ENCODE results near the gene PLBD2. TPM values are rescaled to one million over a fixed set of nuclear protein-coding genes. Genes with fewer than 3 reads are reported as not detected.
A peak's percentile ranks its signal among the peaks of the same experiment; 100 is the strongest.

The PLBD2 gene
- total and polyA plus RNA-seq, 9 of the 15 experiments (the other 6 are each of a cell fraction or from before 2014, with no cell fraction given): 2.4 to 37.4 (median 6.0) TPM

DNA sequence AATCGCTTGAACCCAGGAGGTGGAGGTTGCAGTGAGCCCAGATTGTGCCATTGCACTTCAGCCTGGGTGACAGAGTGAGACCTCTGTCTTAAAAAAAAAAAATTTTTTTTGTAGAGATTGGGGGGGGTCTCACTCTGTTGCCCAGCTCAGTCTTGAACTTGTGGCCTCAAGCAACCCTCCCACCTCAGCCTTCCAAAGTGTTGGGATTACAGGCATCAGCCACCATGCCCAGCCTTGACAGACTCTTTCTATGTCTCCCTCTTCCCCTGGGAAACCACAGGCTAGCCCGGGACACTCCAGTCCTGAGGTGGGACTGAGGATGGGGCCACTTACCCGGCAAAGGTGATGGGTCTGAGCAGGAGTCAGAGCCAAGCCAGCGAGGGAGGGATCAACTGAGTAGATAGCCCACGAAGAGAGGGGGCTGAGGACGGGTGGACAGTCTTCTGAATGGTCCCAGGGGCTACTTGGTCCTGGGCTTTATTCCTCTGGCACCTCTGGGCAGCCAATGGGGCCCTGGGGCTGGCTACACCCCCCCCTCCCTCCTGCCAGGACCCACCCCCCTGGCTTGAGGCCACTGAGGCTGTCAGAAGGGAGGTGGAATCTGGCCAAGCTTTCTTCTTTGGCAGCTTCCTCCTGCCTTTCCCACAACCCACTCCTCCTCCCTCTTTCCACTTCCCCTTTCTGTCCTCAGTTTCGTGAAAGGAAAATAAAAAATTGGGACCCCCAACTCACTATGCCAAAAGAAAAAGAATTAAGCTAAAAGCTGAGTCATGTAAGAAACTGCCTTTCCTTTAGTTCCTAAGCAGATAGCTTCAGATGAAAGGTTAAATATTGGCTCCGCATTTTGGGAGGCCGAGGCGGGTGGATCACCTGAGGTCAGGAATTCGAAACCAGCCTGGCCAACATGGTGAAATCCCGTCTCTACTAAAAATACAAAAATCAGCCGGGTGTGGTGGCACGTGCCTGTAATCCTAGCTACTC is 45.3 kb downstream of the PLBD2 start, which contains the start of gene SDS (continued):
- TF ChIP-seq SRSF7 (optimal IDR thresholded peaks at IDR 0.05; ENCODE audit: low read depth, low read length): no peak
- TF ChIP-seq, protein P1, sequence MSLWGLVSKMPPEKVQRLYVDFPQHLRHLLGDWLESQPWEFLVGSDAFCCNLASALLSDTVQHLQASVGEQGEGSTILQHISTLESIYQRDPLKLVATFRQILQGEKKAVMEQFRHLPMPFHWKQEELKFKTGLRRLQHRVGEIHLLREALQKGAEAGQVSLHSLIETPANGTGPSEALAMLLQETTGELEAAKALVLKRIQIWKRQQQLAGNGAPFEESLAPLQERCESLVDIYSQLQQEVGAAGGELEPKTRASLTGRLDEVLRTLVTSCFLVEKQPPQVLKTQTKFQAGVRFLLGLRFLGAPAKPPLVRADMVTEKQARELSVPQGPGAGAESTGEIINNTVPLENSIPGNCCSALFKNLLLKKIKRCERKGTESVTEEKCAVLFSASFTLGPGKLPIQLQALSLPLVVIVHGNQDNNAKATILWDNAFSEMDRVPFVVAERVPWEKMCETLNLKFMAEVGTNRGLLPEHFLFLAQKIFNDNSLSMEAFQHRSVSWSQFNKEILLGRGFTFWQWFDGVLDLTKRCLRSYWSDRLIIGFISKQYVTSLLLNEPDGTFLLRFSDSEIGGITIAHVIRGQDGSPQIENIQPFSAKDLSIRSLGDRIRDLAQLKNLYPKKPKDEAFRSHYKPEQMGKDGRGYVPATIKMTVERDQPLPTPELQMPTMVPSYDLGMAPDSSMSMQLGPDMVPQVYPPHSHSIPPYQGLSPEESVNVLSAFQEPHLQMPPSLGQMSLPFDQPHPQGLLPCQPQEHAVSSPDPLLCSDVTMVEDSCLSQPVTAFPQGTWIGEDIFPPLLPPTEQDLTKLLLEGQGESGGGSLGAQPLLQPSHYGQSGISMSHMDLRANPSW (CRISPR knock-in tag; IDR thresholded peaks at IDR 0.05): no peak
- no peak for TF ChIP-seq PRPF4 (IDR thresholded peaks at IDR 0.05; ENCODE audit: insufficient read depth, low read depth, low read length, poor library complexity, severe bottlenecking)
- TF ChIP-seq L3MBTL2 (IDR thresholded peaks at IDR 0.05): peak; percentile 27; the same call in 1 of the 2 replicates
- peak; percentile 75 for TF ChIP-seq NFIC (IDR thresholded peaks at IDR 0.05)
- TF ChIP-seq HMG20A (CRISPR knock-in tag; conservative IDR thresholded peaks at IDR 0.05): no peak
- TF ChIP-seq SMARCA5 (IDR thresholded peaks at IDR 0.05): no peak
- no peak for TF ChIP-seq RBM15 (IDR thresholded peaks at IDR 0.05; ENCODE audit: insufficient read depth, low read length)
- no peak for TF ChIP-seq KDM5B (IDR thresholded peaks at IDR 0.05; ENCODE audit: insufficient replicate concordance, low read depth, low read length)
- TF ChIP-seq NFATC3 (IDR thresholded peaks at IDR 0.05): no peak
- TF ChIP-seq ETV6 (IDR thresholded peaks at IDR 0.05; ENCODE audit: borderline replicate concordance in 1 of 2, low read depth in 2 of 2, low read length in 1 of 2): no peak
- TF ChIP-seq ETV6 (CRISPR knock-in tag; IDR thresholded peaks at IDR 0.05; ENCODE audit: borderline replicate concordance): no peak
- no peak for TF ChIP-seq SNRNP70 (optimal IDR thresholded peaks at IDR 0.05; ENCODE audit: low read depth, low read length)
- TF ChIP-seq HDAC2 (IDR thresholded peaks at IDR 0.05): no peak
- no peak for TF ChIP-seq COPS2 (conservative IDR thresholded peaks at IDR 0.05)
- no peak for TF ChIP-seq NONO (IDR thresholded peaks at IDR 0.05; ENCODE audit: low read depth in 2 of 2, low read length in 1 of 2)
- TF ChIP-seq, protein P2, sequence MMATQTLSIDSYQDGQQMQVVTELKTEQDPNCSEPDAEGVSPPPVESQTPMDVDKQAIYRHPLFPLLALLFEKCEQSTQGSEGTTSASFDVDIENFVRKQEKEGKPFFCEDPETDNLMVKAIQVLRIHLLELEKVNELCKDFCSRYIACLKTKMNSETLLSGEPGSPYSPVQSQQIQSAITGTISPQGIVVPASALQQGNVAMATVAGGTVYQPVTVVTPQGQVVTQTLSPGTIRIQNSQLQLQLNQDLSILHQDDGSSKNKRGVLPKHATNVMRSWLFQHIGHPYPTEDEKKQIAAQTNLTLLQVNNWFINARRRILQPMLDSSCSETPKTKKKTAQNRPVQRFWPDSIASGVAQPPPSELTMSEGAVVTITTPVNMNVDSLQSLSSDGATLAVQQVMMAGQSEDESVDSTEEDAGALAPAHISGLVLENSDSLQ (IDR thresholded peaks at IDR 0.05): peak; percentile 31; the same call in 1 of the 2 replicates
- TF ChIP-seq BHLHE40 (IDR thresholded peaks at IDR 0.05; ENCODE audit: low read length): peak; percentile 60; the same call in 1 of the 2 replicates
- TF ChIP-seq MAFG (tag; conservative IDR thresholded peaks at IDR 0.05): peak; percentile 84
- TF ChIP-seq, protein P3, sequence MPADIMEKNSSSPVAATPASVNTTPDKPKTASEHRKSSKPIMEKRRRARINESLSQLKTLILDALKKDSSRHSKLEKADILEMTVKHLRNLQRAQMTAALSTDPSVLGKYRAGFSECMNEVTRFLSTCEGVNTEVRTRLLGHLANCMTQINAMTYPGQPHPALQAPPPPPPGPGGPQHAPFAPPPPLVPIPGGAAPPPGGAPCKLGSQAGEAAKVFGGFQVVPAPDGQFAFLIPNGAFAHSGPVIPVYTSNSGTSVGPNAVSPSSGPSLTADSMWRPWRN (IDR thresholded peaks at IDR 0.05; ENCODE audit: low read depth): no peak
- TF ChIP-seq, protein P4, sequence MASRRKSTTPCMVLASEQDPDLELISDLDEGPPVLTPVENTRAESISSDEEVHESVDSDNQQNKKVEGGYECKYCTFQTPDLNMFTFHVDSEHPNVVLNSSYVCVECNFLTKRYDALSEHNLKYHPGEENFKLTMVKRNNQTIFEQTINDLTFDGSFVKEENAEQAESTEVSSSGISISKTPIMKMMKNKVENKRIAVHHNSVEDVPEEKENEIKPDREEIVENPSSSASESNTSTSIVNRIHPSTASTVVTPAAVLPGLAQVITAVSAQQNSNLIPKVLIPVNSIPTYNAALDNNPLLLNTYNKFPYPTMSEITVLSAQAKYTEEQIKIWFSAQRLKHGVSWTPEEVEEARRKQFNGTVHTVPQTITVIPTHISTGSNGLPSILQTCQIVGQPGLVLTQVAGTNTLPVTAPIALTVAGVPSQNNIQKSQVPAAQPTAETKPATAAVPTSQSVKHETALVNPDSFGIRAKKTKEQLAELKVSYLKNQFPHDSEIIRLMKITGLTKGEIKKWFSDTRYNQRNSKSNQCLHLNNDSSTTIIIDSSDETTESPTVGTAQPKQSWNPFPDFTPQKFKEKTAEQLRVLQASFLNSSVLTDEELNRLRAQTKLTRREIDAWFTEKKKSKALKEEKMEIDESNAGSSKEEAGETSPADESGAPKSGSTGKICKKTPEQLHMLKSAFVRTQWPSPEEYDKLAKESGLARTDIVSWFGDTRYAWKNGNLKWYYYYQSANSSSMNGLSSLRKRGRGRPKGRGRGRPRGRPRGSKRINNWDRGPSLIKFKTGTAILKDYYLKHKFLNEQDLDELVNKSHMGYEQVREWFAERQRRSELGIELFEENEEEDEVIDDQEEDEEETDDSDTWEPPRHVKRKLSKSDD (conservative IDR thresholded peaks at IDR 0.05; ENCODE audit: low read length): no peak

Data from K562 (cell line).